Transverse colon (tissue), 4 donors: ENCODE results near the gene KCNQ4. TPM values are rescaled to one million over a fixed set of nuclear protein-coding genes. Genes with fewer than 3 reads are reported as not detected.

Source experiments
- DNase-seq: peaks from one replicate; pipeline ENCODE4 v3.0.0-alpha.2; 2019
- H3K27ac ChIP-seq, 4 donors: fragments of 200-600 bp; sonication (generic); 2 replicates each; pipeline ENCODE4 v1.5.1; 2016 to 2018; ENCODE audit warnings: inconsistent platforms in 4 of 4
- H3K27me3 ChIP-seq: fragments of 200-600 bp; sonication (generic); 2 replicates; pipeline ENCODE4 v1.5.1; 2017; ENCODE audit warnings: inconsistent platforms
- H3K36me3 ChIP-seq, 4 donors: fragments of 200-600 bp; sonication (generic); 2 replicates each; pipeline ENCODE4 v1.5.1; 2017 to 2019; ENCODE audit warnings: inconsistent platforms in 4 of 4
- H3K4me1 ChIP-seq, 4 donors: fragments of 200-600 bp; sonication (generic); 2 replicates each; pipeline ENCODE4 v1.5.1; 2017 to 2020; ENCODE audit warnings: inconsistent platforms in 4 of 4
- H3K4me3 ChIP-seq, 4 donors: fragments of 200-600 bp; sonication (generic); 1 replicate in 1 of 4; 2 replicates in 3 of 4; pipeline versions ENCODE4 v1.5.1 to v1.6.1; 2017 to 2019; ENCODE audit warnings: inconsistent platforms in 4 of 4
- H3K9me3 ChIP-seq, 2 donors: fragments of 200-600 bp; sonication (generic); 2 replicates each; pipeline ENCODE4 v1.5.1; 2017 to 2019; ENCODE audit warnings: inconsistent platforms in 2 of 2
- CTCF ChIP-seq, 5 experiments: fragments of 200-600 bp in 3 of 5; fragments of 450-650 bp in 2 of 5; sonication (generic) in 3 of 5; IDR thresholded peaks; 1 replicate in 2 of 5; 2 replicates in 3 of 5; pipeline ENCODE4 v1.5.1; 2016 to 2017; ENCODE audit warnings: antibody characterized with exemption in 5 of 5, inconsistent platforms in 3 of 5, mild to moderate bottlenecking in 2 of 5, moderate library complexity in 1 of 5
- EP300 ChIP-seq: sonication (generic); formaldehyde crosslinking; IDR thresholded peaks from one replicate; pipeline ENCODE4 v1.6.1; 2017; ENCODE audit warnings: antibody characterized with exemption, low read depth
- POLR2A ChIP-seq: fragments of 450-650 bp; IDR thresholded peaks from one replicate; pipeline ENCODE4 v1.6.1; 2016; ENCODE audit warnings: antibody characterized with exemption, mild to moderate bottlenecking, moderate library complexity
- POLR2AphosphoS5 ChIP-seq, 3 donors: sonication (generic); formaldehyde crosslinking; IDR thresholded peaks; one replicate each; pipeline ENCODE4 v1.6.1; 2016; ENCODE audit warnings: antibody characterized with exemption in 3 of 3
- WGBS, 2 donors: methylation state at CpG; one replicate each; pipeline ENCODE4 v1.1.5; 2018; ENCODE audit warnings: low coverage in 1 of 2; 5-methylcytosine and 5-hydroxymethylcytosine counted together
- in situ Hi-C, 4 donors: fragments of 200-750 bp; cut with MboI; loops; one replicate each; pipeline versions ENCODE4 v1.15.0 to v1.15.1; 2017; ENCODE audit warnings: low sequenced_read_pairs in 3 of 4, low pct_ligation_motif_present in 1 of 4, low pct_unique_long_range_greater_than_20kb in 1 of 4
- intact Hi-C: fragments of 100-400 bp; cut with DNase I; formaldehyde crosslinking; loops from one replicate; pipeline ENCODE4 v1.15.1; 2023; ENCODE audit warnings: low total_unique reads
- total RNA-seq, 4 donors: library from RNA; depleted of rRNA; stranded (reverse); fragments of >200 nt; gene quantifications; one replicate each; pipeline ENCODE4 v1.1.0, GENCODE V29; 2016

KCNQ4 gene
- total RNA-seq, 4 donors from 2014 or later: 3.1 to 33.7 (median 3.6) TPM

DNA sequence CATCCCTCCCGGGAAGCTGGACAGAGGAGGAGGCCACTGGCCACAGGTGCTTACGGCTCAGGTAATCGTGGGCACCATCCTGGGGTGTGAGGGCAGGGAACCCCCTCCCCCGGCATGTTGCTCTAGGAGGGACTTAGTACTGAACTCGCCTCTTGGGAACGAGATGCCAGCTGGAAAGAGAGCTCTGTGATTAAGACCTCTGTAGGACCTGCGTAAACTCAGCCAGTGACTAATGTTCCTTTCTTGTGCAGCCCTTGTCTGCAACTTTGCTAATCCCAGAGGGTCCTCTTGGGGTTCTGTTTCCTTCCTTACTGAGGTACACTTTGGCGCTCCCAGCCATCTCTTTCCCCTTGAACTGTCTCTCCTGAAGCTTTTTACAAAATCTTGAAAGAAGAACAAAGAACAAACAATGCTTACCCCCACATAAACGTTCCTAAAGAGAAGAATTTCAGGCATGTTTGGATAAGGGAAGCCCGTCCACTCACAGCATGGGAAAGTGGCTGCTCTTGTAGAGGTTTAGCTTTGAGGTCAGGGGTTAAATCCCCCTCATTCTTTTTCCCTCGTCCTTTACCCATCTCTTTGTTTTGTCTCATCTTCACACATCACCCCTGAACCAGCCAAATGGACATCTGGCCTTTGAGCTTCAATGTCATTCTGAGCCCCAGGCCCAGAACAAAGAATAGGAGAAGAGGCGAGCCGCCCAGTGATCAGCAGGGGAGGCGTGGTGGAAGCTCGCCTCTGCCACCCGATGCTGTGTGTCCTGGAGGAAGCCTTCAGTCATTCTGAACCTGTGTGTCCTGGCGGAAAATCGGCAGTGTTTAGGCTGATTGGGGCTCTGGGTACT lies 41.2 kb downstream of the KCNQ4 start:
- intact Hi-C loops: no loop called here
- 65 to 67% methylated on average over 8 to 18 of the region's 18 CpGs for WGBS, 2 donors
- Histone ChIP-seq H3K27ac (peak overlapping the region in 2 of 4 donors; percentile 21 to 33), H3K36me3 (no peaks in the 10 kb centered on the region), H3K4me3 (no peak overlapping the region), H3K27me3 (no peaks in the 10 kb centered on the region), H3K4me1 (peaks cover 0 to 7% (median 0%) of the 10 kb centered on the region in 4 donors), H3K9me3 (no peaks in the 10 kb centered on the region)
- in situ Hi-C loops: loop anchor here in 1 of 4 donors (25.0 kb wide), 1 partner anchor 213 kb away; no protein-coding TSS in a partner anchor
- DNase-seq: no peak
- TF ChIP-seq EP300 (no peak), POLR2AphosphoS5 (IDR thresholded peaks at IDR 0.05) (no peak), CTCF (IDR thresholded peaks at IDR 0.05) (no peak), POLR2A (no peak)

- 20 to 76% methylated on average over 1 to 3 of the region's 3 CpGs for WGBS, 2 donors
- H3K4me3 ChIP-seq: no peak overlapping the region
- H3K9me3 ChIP-seq: no peaks in the 10 kb centered on the region
- peaks cover 0 to 7% (median 0%) of the 10 kb centered on the region in 4 donors for H3K4me1 ChIP-seq
- H3K36me3 ChIP-seq: no peaks in the 10 kb centered on the region
- no peak overlapping the region for H3K27ac ChIP-seq
- intact Hi-C loops (no loop called here), in situ Hi-C loops (loop anchor here in 1 of 4 donors (25.0 kb wide), 1 partner anchor 213 kb away; no protein-coding TSS in a partner anchor)
- H3K27me3 ChIP-seq: no peaks in the 10 kb centered on the region
- TF ChIP-seq EP300: no peak
- TF ChIP-seq POLR2AphosphoS5 (IDR thresholded peaks at IDR 0.05): no peak
- no peak for TF ChIP-seq CTCF (IDR thresholded peaks at IDR 0.05)
- no peak for TF ChIP-seq POLR2A
- no peak for DNase-seq
Measured at GRCh38 chr1:40825435-40825788, 41.8 kb downstream of the KCNQ4 start.

DNA sequence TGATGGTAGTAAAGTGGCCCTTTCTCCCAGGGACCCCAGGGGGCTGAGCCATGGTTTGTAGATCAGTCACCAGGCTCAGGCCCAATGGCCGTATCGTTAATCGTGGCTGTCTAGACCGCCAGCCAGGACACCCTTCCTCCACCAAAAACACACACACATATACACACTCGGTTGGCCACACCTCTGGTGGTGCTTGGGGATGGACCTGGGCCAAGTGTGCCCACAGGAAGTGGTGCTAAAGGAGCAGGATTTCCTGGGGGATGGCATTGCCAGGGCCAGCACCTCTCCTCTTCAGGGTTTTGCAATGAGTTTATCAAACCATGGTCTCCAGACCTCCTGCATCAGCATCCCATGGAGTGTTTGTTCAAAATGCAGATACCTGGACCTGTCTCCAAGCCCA lies 42.4 kb downstream of the KCNQ4 start:
- TF ChIP-seq POLR2A (no peak), CTCF (IDR thresholded peaks at IDR 0.05) (no peak), POLR2AphosphoS5 (IDR thresholded peaks at IDR 0.05) (no peak), EP300 (no peak)
- Histone ChIP-seq H3K36me3 (no peaks in the 10 kb centered on the region), H3K4me3 (no peak overlapping the region), H3K4me1 (peaks cover 0 to 7% (median 0%) of the 10 kb centered on the region in 4 donors), H3K9me3 (no peaks in the 10 kb centered on the region), H3K27ac (no peak overlapping the region), H3K27me3 (no peaks in the 10 kb centered on the region)
- in situ Hi-C loops (loop anchor here in 1 of 4 donors (25.0 kb wide), 1 partner anchor 214 kb away; no protein-coding TSS in a partner anchor), intact Hi-C loops (no loop called here)
- no peak for DNase-seq
- 73% methylated on average over 4 of the region's 5 CpGs; no CpG with 5 or more reads in 1 of the 2 donors for WGBS, 2 donors

- Histone ChIP-seq H3K27me3 (no peaks in the 10 kb centered on the region), H3K27ac (no peak overlapping the region), H3K4me3 (no peak overlapping the region), H3K36me3 (no peaks in the 10 kb centered on the region), H3K9me3 (no peaks in the 10 kb centered on the region), H3K4me1 (peaks cover 0 to 1% (median 0%) of the 10 kb centered on the region in 4 donors)
- no peak for DNase-seq
- TF ChIP-seq EP300 (no peak), POLR2A (no peak), POLR2AphosphoS5 (IDR thresholded peaks at IDR 0.05) (no peak), CTCF (IDR thresholded peaks at IDR 0.05) (no peak)
- intact Hi-C loops: no loop called here
- in situ Hi-C loops: loop anchor here in 1 of 4 donors (25.0 kb wide), 1 partner anchor 217 kb away; no protein-coding TSS in a partner anchor
- WGBS, 2 donors: 63 to 88% methylated on average over 4 to 13 of the region's 14 CpGs
Measured at GRCh38 chr1:40829631-40830245, 46.2 kb downstream of the KCNQ4 start.
